Chondrocyte (in vitro differentiated cells): Measurements from ENCODE around the gene MEGF10. TPM values are rescaled to one million over a fixed set of nuclear protein-coding genes. Genes with fewer than 3 reads are reported as not detected.

Experiments
- DNase-seq: peaks from one replicate; pipeline ENCODE4 v3.0.0; 2021; ENCODE audit warnings: mixed read lengths, low spot score
- H3K27ac Mint-ChIP-seq: one replicate; pipeline ENCODE4 v1.8.0; 2021; ENCODE audit warnings: mild to moderate bottlenecking, moderate library complexity, mixed read lengths; ENCODE audit not compliant: unreplicated experiment
- H3K27me3 Mint-ChIP-seq: 2 replicates; pipeline ENCODE4 v1.8.0; 2021; ENCODE audit warnings: low read depth, mixed read lengths
- H3K36me3 Mint-ChIP-seq: 2 replicates; pipeline ENCODE4 v1.8.0; 2021; ENCODE audit warnings: low read depth, mixed read lengths
- H3K4me1 Mint-ChIP-seq: 2 replicates; pipeline ENCODE4 v1.8.0; 2021; ENCODE audit warnings: low read depth, mild to moderate bottlenecking, mixed read lengths
- H3K4me3 Mint-ChIP-seq: one replicate; pipeline ENCODE4 v1.8.0; 2021; ENCODE audit warnings: mild to moderate bottlenecking, moderate library complexity, mixed read lengths; ENCODE audit not compliant: unreplicated experiment
- H3K9me3 Mint-ChIP-seq: 2 replicates; pipeline ENCODE4 v1.8.0; 2021; ENCODE audit warnings: low read depth, mixed read lengths
- CTCF ChIP-seq: fragments of 200-600 bp; sonication (generic); IDR thresholded peaks from 2 replicates; pipeline ENCODE4 v1.5.0; 2021; ENCODE audit warnings: antibody characterized with exemption, mild to moderate bottlenecking, moderate library complexity
- total RNA-seq: library from RNA; stranded (reverse); gene quantifications from 3 replicates; pipeline ENCODE4 v1.2.1, GENCODE V29; 2021

MEGF10 gene
- total RNA-seq, 1 donor from 2014 or later = 6.6 TPM

GRCh38 chr5:127331890-127332649 is 41.5 kb downstream of the MEGF10 start:
- no peak for DNase-seq
- Mint-ChIP-seq H3K4me3 (no peak overlapping the region), H3K9me3 (no peaks in the 10 kb centered on the region), H3K27ac (no peak overlapping the region), H3K27me3 (no peaks in the 10 kb centered on the region), H3K4me1 (peaks cover 3% of the 10 kb centered on the region), H3K36me3 (no peaks in the 10 kb centered on the region)
- no peak for TF ChIP-seq CTCF

- no peaks in the 10 kb centered on the region for H3K36me3 Mint-ChIP-seq
- DNase-seq = no peak
- no peaks in the 10 kb centered on the region for H3K27me3 Mint-ChIP-seq
- H3K27ac Mint-ChIP-seq = no peak overlapping the region
- H3K4me3 Mint-ChIP-seq = no peak overlapping the region
- no peak for TF ChIP-seq CTCF
- no peaks in the 10 kb centered on the region for H3K9me3 Mint-ChIP-seq
- peaks cover 3% of the 10 kb centered on the region for H3K4me1 Mint-ChIP-seq
These were observed 42.9 kb downstream of the MEGF10 start for GRCh38 chr5:127333483-127333882.

- H3K27ac Mint-ChIP-seq = no peak overlapping the region
- no peaks in the 10 kb centered on the region for H3K27me3 Mint-ChIP-seq
- no peak for TF ChIP-seq CTCF
- H3K36me3 Mint-ChIP-seq = no peaks in the 10 kb centered on the region
- no peak overlapping the region for H3K4me3 Mint-ChIP-seq
- H3K4me1 Mint-ChIP-seq = peaks cover 3% of the 10 kb centered on the region
- H3K9me3 Mint-ChIP-seq = no peaks in the 10 kb centered on the region
- DNase-seq = no peak
These were observed 44.8 kb downstream of the MEGF10 start for GRCh38 chr5:127335381-127335780.

- Mint-ChIP-seq H3K27me3 (no peaks in the 10 kb centered on the region), H3K4me1 (no peaks in the 10 kb centered on the region)
- TF ChIP-seq CTCF = no peak
These were observed 47.3 kb downstream of the MEGF10 start for GRCh38 chr5:127337876-127338275.

GRCh38 chr5:127338501-127338900 is 47.9 kb downstream of the MEGF10 start:
- no peak overlapping the region for H3K4me3 Mint-ChIP-seq
- H3K9me3 Mint-ChIP-seq = no peaks in the 10 kb centered on the region
- H3K4me1 Mint-ChIP-seq = no peaks in the 10 kb centered on the region
- H3K27ac Mint-ChIP-seq = no peak overlapping the region
- no peaks in the 10 kb centered on the region for H3K27me3 Mint-ChIP-seq
- H3K36me3 Mint-ChIP-seq = no peaks in the 10 kb centered on the region
- DNase-seq = no peak
- no peak for TF ChIP-seq CTCF

More at GRCh38 chr5:127337876-127338275, 47.3 kb downstream of the MEGF10 start:
- Mint-ChIP-seq H3K36me3 (no peaks in the 10 kb centered on the region), H3K9me3 (no peaks in the 10 kb centered on the region), H3K27ac (no peak overlapping the region), H3K4me3 (no peak overlapping the region)
- DNase-seq = no peak
